MM.1S (cell line): ENCODE measurements around the gene PLCXD1.

Source experiments
- CTCF ChIP-seq: fragments of 300-600 bp; sonication (generic); IDR thresholded peaks from 2 replicates; pipeline ENCODE4 v1.5.1; 2016; ENCODE audit warnings: antibody characterized with exemption, low read length, mixed read lengths
- EZH2 ChIP-seq: fragments of 300-600 bp; sonication (generic); optimal IDR thresholded peaks from 2 replicates; pipeline ENCODE3; 2017; ENCODE audit warnings: low read depth, mild to moderate bottlenecking, antibody characterized with exemption, low read length, mixed read lengths

- TF ChIP-seq EZH2 (no peak), CTCF (no peak)
Measured at GRCh38 chrX:312621-313331, 31.6 kb downstream of the PLCXD1 start.
